Testis (tissue), 3 donors: ENCODE measurements around the gene SMYD3. TPM values are rescaled to one million over a fixed set of nuclear protein-coding genes. Genes with fewer than 3 reads are reported as not detected.

Source experiments
- DNase-seq: peaks from one replicate; pipeline ENCODE4 v3.0.0-alpha.2; 2019
- H3K27ac ChIP-seq, 2 donors: fragments of 200-600 bp; sonication (generic); one replicate each; pipeline ENCODE4 v1.5.1; 2019
- H3K27me3 ChIP-seq: fragments of 200-600 bp; sonication (generic); one replicate; pipeline ENCODE4 v1.5.1; 2019
- H3K36me3 ChIP-seq: fragments of 200-600 bp; sonication (generic); one replicate; pipeline ENCODE4 v1.5.1; 2017; ENCODE audit warnings: low read depth; ENCODE audit errors: missing control alignments
- H3K4me1 ChIP-seq: fragments of 200-600 bp; sonication (generic); one replicate; pipeline ENCODE4 v1.5.1; 2019
- H3K4me3 ChIP-seq, 2 donors: fragments of 200-600 bp; sonication (generic); one replicate each; pipeline ENCODE4 v1.5.1; 2017 to 2019
- H3K9me3 ChIP-seq: fragments of 200-600 bp; sonication (generic); one replicate; pipeline ENCODE4 v1.5.1; 2017
- CTCF ChIP-seq, 3 experiments: fragments of 450-650 bp in 2 of 3; fragments of 200-600 bp in 1 of 3; sonication (generic) in 1 of 3; IDR thresholded peaks; one replicate each; pipeline ENCODE4 v1.5.1; 2016 to 2019; ENCODE audit warnings: antibody characterized with exemption in 3 of 3, mild to moderate bottlenecking in 2 of 3, moderate library complexity in 1 of 3
- POLR2A ChIP-seq: fragments of 450-650 bp; IDR thresholded peaks from one replicate; pipeline ENCODE4 v1.6.1; 2017; ENCODE audit warnings: antibody characterized with exemption, mild to moderate bottlenecking, moderate library complexity
- WGBS, 2 donors: methylation state at CpG; one replicate each; pipeline ENCODE4 v1.1.5; 2018; 5-methylcytosine and 5-hydroxymethylcytosine counted together
- intact Hi-C: fragments of 100-400 bp; cut with DNase I; formaldehyde crosslinking; loops from one replicate; pipeline ENCODE4 v1.15.1; 2023; ENCODE audit warnings: low total_unique reads
- polyA plus RNA-seq: library from polyadenylated mRNA; stranded (reverse); fragments of 350-450 nt; fragmentation: Illumina TruSeq; extraction: RNeasy Lipid Tissue Mini Kit (QIAGEN cat#74804); gene quantifications from one replicate; pipeline ENCODE4 v1.2.3, GENCODE V29; 2014; ENCODE audit warnings: low read depth, low replicate concordance; ENCODE audit not compliant: insufficient read depth
- total RNA-seq, 2 donors: library from RNA; depleted of rRNA; stranded (reverse); fragments of >200 nt; gene quantifications; one replicate each; pipeline ENCODE4 v1.2.3, GENCODE V29; 2016

The SMYD3 gene
- total and polyA plus RNA-seq, 3 donors from 2014 or later: 23.0 to 38.8 (median 38.7) TPM

- H3K27ac ChIP-seq: no peak overlapping the region
- no peak overlapping the region for H3K4me3 ChIP-seq
- WGBS, 2 donors: 78 to 82% methylated on average over 4 of the region's 4 CpGs
- intact Hi-C loops: no loop called here
- no peak for DNase-seq
- no peaks in the 10 kb centered on the region for H3K27me3 ChIP-seq
- TF ChIP-seq POLR2A (no peak), CTCF (IDR thresholded peaks at IDR 0.05) (no peak)
- H3K4me1 ChIP-seq: no peaks in the 10 kb centered on the region
- no peaks in the 10 kb centered on the region for H3K36me3 ChIP-seq
- H3K9me3 ChIP-seq: no peaks in the 10 kb centered on the region
Measured at GRCh38 chr1:246291127-246291526, 216.0 kb downstream of the SMYD3 start.

GRCh38 chr1:246283771-246284410 lies 223.2 kb downstream of the SMYD3 start:
- Histone ChIP-seq H3K4me3 (no peak overlapping the region), H3K27ac (no peak overlapping the region), H3K9me3 (no peaks in the 10 kb centered on the region), H3K27me3 (no peaks in the 10 kb centered on the region), H3K36me3 (no peaks in the 10 kb centered on the region), H3K4me1 (no peaks in the 10 kb centered on the region)
- no peak for TF ChIP-seq CTCF (IDR thresholded peaks at IDR 0.05)
- TF ChIP-seq POLR2A: no peak
- no peak for DNase-seq
- intact Hi-C loops: no loop called here
- WGBS, 2 donors: 71% methylated on average over 7 of the region's 7 CpGs

GRCh38 chr1:246281639-246282038 lies 225.4 kb downstream of the SMYD3 start:
- no peak for DNase-seq
- no peaks in the 10 kb centered on the region for H3K36me3 ChIP-seq
- intact Hi-C loops: no loop called here
- no peaks in the 10 kb centered on the region for H3K27me3 ChIP-seq
- H3K27ac ChIP-seq: no peak overlapping the region
- no peaks in the 10 kb centered on the region for H3K9me3 ChIP-seq
- TF ChIP-seq CTCF (IDR thresholded peaks at IDR 0.05): no peak
- TF ChIP-seq POLR2A: no peak
- WGBS, 2 donors: 65 to 73% methylated on average over 1 of the region's 1 CpG
- H3K4me1 ChIP-seq: no peaks in the 10 kb centered on the region
- H3K4me3 ChIP-seq: no peak overlapping the region

- intact Hi-C loops: no loop called here
- Histone ChIP-seq H3K27ac (no peak overlapping the region), H3K4me1 (no peaks in the 10 kb centered on the region), H3K4me3 (no peak overlapping the region), H3K27me3 (no peaks in the 10 kb centered on the region), H3K9me3 (no peaks in the 10 kb centered on the region), H3K36me3 (no peaks in the 10 kb centered on the region)
- DNase-seq: no peak
- WGBS, 2 donors: 78 to 84% methylated on average over 4 of the region's 4 CpGs
- no peak for TF ChIP-seq POLR2A
Measured at GRCh38 chr1:246281195-246281594, 225.9 kb downstream of the SMYD3 start.

- H3K4me1 ChIP-seq: no peaks in the 10 kb centered on the region
- 94% methylated on average over 3 of the region's 3 CpGs for WGBS, 2 donors
- intact Hi-C loops: no loop called here
- H3K27me3 ChIP-seq: no peaks in the 10 kb centered on the region
- no peak overlapping the region for H3K4me3 ChIP-seq
- no peak overlapping the region for H3K27ac ChIP-seq
- DNase-seq: no peak
- no peaks in the 10 kb centered on the region for H3K9me3 ChIP-seq
- TF ChIP-seq POLR2A: no peak
- TF ChIP-seq CTCF (IDR thresholded peaks at IDR 0.05): no peak
- H3K36me3 ChIP-seq: no peaks in the 10 kb centered on the region
Measured at GRCh38 chr1:246280551-246280950, 226.5 kb downstream of the SMYD3 start.
